K562 (cell line): Measurements from ENCODE around the gene HOXD13. TPM values are rescaled to one million over a fixed set of nuclear protein-coding genes. Genes with fewer than 3 reads are reported as not detected.

ENCODE experiments used
- CSDE1 ChIP-seq, 2 experiments: fragments of 450-650 bp; IDR thresholded peaks; 2 replicates each; pipeline ENCODE4 v1.6.1; 2016; ENCODE audit warnings: mild to moderate bottlenecking in 1 of 2
- E4F1 ChIP-seq: fragments of 250-450 bp; sonication (Bioruptor Pico); IDR thresholded peaks from 2 replicates; pipeline ENCODE4 v1.5.0; 2021; ENCODE audit warnings: mild to moderate bottlenecking, borderline replicate concordance
- EP400 ChIP-seq: fragments of 450-650 bp; IDR thresholded peaks from 2 replicates; pipeline ENCODE4 v1.6.1; 2017; ENCODE audit warnings: antibody characterized with exemption, mild to moderate bottlenecking, moderate library complexity
- ERF ChIP-seq: fragments of 450-650 bp; formaldehyde crosslinking; IDR thresholded peaks from 2 replicates; pipeline ENCODE4 v1.4.0; 2020; ENCODE audit warnings: mild to moderate bottlenecking, mixed read lengths
- GTF3C2 ChIP-seq: IDR thresholded peaks from 3 replicates; pipeline ENCODE4 v1.6.1; 2011; ENCODE audit warnings: borderline replicate concordance, mild to moderate bottlenecking, moderate library complexity; ENCODE audit not compliant: insufficient read length; ENCODE audit errors: extremely low read depth
- HDAC6 ChIP-seq: IDR thresholded peaks from 2 replicates; pipeline ENCODE4 v1.6.1; 2012; ENCODE audit warnings: low read depth, mild to moderate bottlenecking, control low read depth, inconsistent platforms, low read length, moderate library complexity
- KAT2B ChIP-seq: IDR thresholded peaks from one replicate; pipeline ENCODE4 v1.6.1; 2012; ENCODE audit warnings: low read depth, mild to moderate bottlenecking, control low read depth, inconsistent platforms, low read length, moderate library complexity
- NR2C1 ChIP-seq, 2 experiments: fragments of 450-650 bp; IDR thresholded peaks; 2 replicates each; pipeline ENCODE4 v1.6.1; 2017; ENCODE audit warnings: mild to moderate bottlenecking in 2 of 2, antibody characterized with exemption in 1 of 2, inconsistent platforms in 1 of 2, missing compliant biosample characterization in 1 of 2, missing genetic modification characterization in 1 of 2
- RERE ChIP-seq: sonication (generic); formaldehyde crosslinking; IDR thresholded peaks from 2 replicates; pipeline ENCODE4 v1.8.0; 2023; ENCODE audit warnings: missing genetic modification reagents, mild to moderate bottlenecking, borderline replicate concordance
- TFAP4 ChIP-seq: sonication (generic); formaldehyde crosslinking; IDR thresholded peaks from 2 replicates; pipeline ENCODE4 v1.8.0; 2022; ENCODE audit warnings: missing genetic modification reagents, mild to moderate bottlenecking, moderate library complexity, borderline replicate concordance
- ZNF699 ChIP-seq: fragments of 250-450 bp; sonication (Bioruptor Pico); IDR thresholded peaks from 2 replicates; pipeline ENCODE4 v1.8.0; 2021; ENCODE audit warnings: mild to moderate bottlenecking, moderate library complexity; ENCODE audit not compliant: insufficient replicate concordance
- ZZZ3 ChIP-seq: fragments of 450-650 bp; IDR thresholded peaks from 2 replicates; pipeline ENCODE4 v1.6.1; 2016; ENCODE audit warnings: antibody characterized with exemption, mild to moderate bottlenecking, moderate library complexity
- polyA plus RNA-seq, 8 experiments: library from polyadenylated mRNA; depleted of rRNA in 4 of 8; stranded (reverse) in 5 of 8; unstranded in 3 of 8; fragments of >200 nt; fragmentation: Nextera tagmentation in 2 of 8; fragmentation: Illumina TruSeq in 1 of 8; extraction: Ambion mirVana in 2 of 8; extraction: Trizol in 1 of 8; gene quantifications; 2 replicates each; pipeline versions ENCODE4 v1.2.1 to v1.2.3, GENCODE V29; 2011 to 2014; ENCODE audit warnings: inconsistent platforms in 1 of 8, missing spikeins in 1 of 8
- total RNA-seq, 7 experiments: library from RNA; depleted of rRNA in 6 of 7; stranded (reverse); fragments of >200 nt in 6 of 7; fragmentation: Illumina TruSeq in 2 of 7; extraction: Trizol in 2 of 7; gene quantifications; 2 replicates each; pipeline versions ENCODE4 v1.2.1 to v1.2.3, GENCODE V29; 2011 to 2021; ENCODE audit warnings: low replicate concordance in 1 of 7

HOXD13 gene
- total and polyA plus RNA-seq, 9 of the 15 experiments (the other 6 are each of a cell fraction or from before 2014, with no cell fraction given) = 0.03 to 0.04 TPM; not detected in 7

GRCh38 chr2:176096986-176097819 lies 4.7 kb downstream of the HOXD13 start (continued):
- TF ChIP-seq KAT2B (no peak), CSDE1 (IDR thresholded peaks at IDR 0.05) (no peak), TFAP4 (CRISPR knock-in tag) (0 out of 2 replicates have a peak, but pooled peaks have one; percentile 32), EP400 (no peak), NR2C1 (IDR thresholded peaks at IDR 0.05) (no peak), NR2C1 (tag; IDR thresholded peaks at IDR 0.05) (no peak), E4F1 (CRISPR knock-in tag) (no peak), ZZZ3 (no peak), HDAC6 (no peak), RERE (no peak), ERF (CRISPR knock-in tag) (no peak), ZNF699 (no peak), GTF3C2 (no peak)
